Measurements from ENCODE around the gene ACVR2A. TPM values are rescaled to one million over a fixed set of nuclear protein-coding genes. Genes with fewer than 3 reads are reported as not detected.

Gene ACVR2A
- total and polyA plus RNA-seq, 9 of the 15 experiments (the other 6 are each of a cell fraction or from before 2014, with no cell fraction given): 1.2 to 3.9 (median 2.4) TPM

DNA sequence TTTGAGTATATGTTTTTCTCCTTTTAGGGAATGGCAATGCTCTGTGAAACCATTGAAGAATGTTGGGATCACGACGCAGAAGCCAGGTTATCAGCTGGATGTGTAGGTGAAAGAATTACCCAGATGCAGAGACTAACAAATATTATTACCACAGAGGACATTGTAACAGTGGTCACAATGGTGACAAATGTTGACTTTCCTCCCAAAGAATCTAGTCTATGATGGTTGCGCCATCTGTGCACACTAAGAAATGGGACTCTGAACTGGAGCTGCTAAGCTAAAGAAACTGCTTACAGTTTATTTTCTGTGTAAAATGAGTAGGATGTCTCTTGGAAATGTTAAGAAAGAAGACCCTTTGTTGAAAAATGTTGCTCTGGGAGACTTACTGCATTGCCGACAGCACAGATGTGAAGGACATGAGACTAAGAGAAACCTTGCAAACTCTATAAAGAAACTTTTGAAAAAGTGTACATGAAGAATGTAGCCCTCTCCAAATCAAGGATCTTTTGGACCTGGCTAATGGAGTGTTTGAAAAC is 82.3 kb downstream of the ACVR2A start (continued):
- no peak for TF ChIP-seq CHD7 (IDR thresholded peaks at IDR 0.05; ENCODE audit: low read depth, low read length)
- no peak for TF ChIP-seq CREM (IDR thresholded peaks at IDR 0.05; ENCODE audit: low read depth)
- TF ChIP-seq DLX4 (CRISPR knock-in tag; IDR thresholded peaks at IDR 0.05): no peak
- no peak for TF ChIP-seq BACH1 (tag; IDR thresholded peaks at IDR 0.05)
- no peak for TF ChIP-seq ZFP36 (IDR thresholded peaks at IDR 0.05; ENCODE audit: low read depth, low read length, partially characterized antibody)
- no peak for TF ChIP-seq SREBF1 (IDR thresholded peaks at IDR 0.05; ENCODE audit: borderline replicate concordance, low read depth, low read length)
- TF ChIP-seq ARID1B (IDR thresholded peaks at IDR 0.05): no peak
- TF ChIP-seq TAF7 (tag; IDR thresholded peaks at IDR 0.05): no peak
- TF ChIP-seq KDM4B (IDR thresholded peaks at IDR 0.05; ENCODE audit: borderline replicate concordance in 2 of 2, low read depth in 1 of 2): no peak
- no peak for TF ChIP-seq HOMEZ (CRISPR knock-in tag; IDR thresholded peaks at IDR 0.05)
- no peak for TF ChIP-seq POLR2A (conservative IDR thresholded peaks at IDR 0.05)
- no peak for TF ChIP-seq BDP1 (IDR thresholded peaks at IDR 0.05; ENCODE audit: insufficient read depth, insufficient read length)
- TF ChIP-seq CBX2 (IDR thresholded peaks at IDR 0.05; ENCODE audit: insufficient read depth, low read length, poor library complexity, severe bottlenecking): no peak
- TF ChIP-seq ZNF146 (CRISPR knock-in tag; IDR thresholded peaks at IDR 0.05; ENCODE audit: unreplicated experiment): no peak
